GM19324 (cell line): ENCODE results near the gene DCUN1D3.
"Not testable (repeated sequence)": the region's sequence is repeated elsewhere in the genome, so short reads cannot be mapped to it uniquely, and the experiment has no call there.

ENCODE experiments used
- ATAC-seq: cut with Tn5 transposase; IDR thresholded peaks from one replicate; pipeline ENCODE4 v1.9.1; 2021; ENCODE audit warnings: mild to moderate bottlenecking, moderate library complexity; ENCODE audit not compliant: unreplicated experiment, low FRiP score

DCUN1D3 gene

GRCh38 chr16:20900299-20901067 is at the start of gene DCUN1D3, which contains the start of gene LYRM1:
DCUN1D3 (minus strand) TSS chr16:20900358; CDS start chr16:20862538, 37,820 bp downstream.
LYRM1 (plus strand) TSS chr16:20900771; CDS start chr16:20915556, 14,785 bp downstream.
- peak; percentile 80 for ATAC-seq

- ATAC-seq, result no peak
Measured at GRCh38 chr16:20949660-20950059, 49.5 kb upstream of the DCUN1D3 start.

GRCh38 chr16:20948444-20948843 is 48.3 kb upstream of the DCUN1D3 start:
- ATAC-seq, result no peak

- ATAC-seq, result no peak
Measured at GRCh38 chr16:20946015-20946629, 46.0 kb upstream of the DCUN1D3 start.

- not testable (repeated sequence) for ATAC-seq
Measured at GRCh38 chr16:20945575-20945875, 45.4 kb upstream of the DCUN1D3 start.

- no peak for ATAC-seq
Measured at GRCh38 chr16:20944861-20945574, 44.9 kb upstream of the DCUN1D3 start.

GRCh38 chr16:20942256-20942655 is 42.1 kb upstream of the DCUN1D3 start:
- no peak for ATAC-seq

GRCh38 chr16:20941636-20941926 is 41.4 kb upstream of the DCUN1D3 start:
- ATAC-seq, result no peak

- no peak for ATAC-seq
Measured at GRCh38 chr16:20940871-20941635, 40.9 kb upstream of the DCUN1D3 start.

GRCh38 chr16:20939611-20940010 is 39.5 kb upstream of the DCUN1D3 start:
- no peak for ATAC-seq

GRCh38 chr16:20938426-20938825 is 38.3 kb upstream of the DCUN1D3 start:
- no peak for ATAC-seq

- no peak for ATAC-seq
Measured at GRCh38 chr16:20937736-20938135, 37.6 kb upstream of the DCUN1D3 start.

- ATAC-seq, result no peak
Measured at GRCh38 chr16:20933589-20933988, 33.4 kb upstream of the DCUN1D3 start.

- ATAC-seq, result no peak
Measured at GRCh38 chr16:20931066-20931600, 31.0 kb upstream of the DCUN1D3 start.

GRCh38 chr16:20930365-20930690 is 30.2 kb upstream of the DCUN1D3 start:
- ATAC-seq, result no peak

GRCh38 chr16:20929676-20930364 is 29.7 kb upstream of the DCUN1D3 start:
- ATAC-seq, result not testable (repeated sequence)

- no peak for ATAC-seq
Measured at GRCh38 chr16:20928774-20929411, 28.7 kb upstream of the DCUN1D3 start.

- no peak for ATAC-seq
Measured at GRCh38 chr16:20925751-20926150, 25.6 kb upstream of the DCUN1D3 start.

- no peak for ATAC-seq
Measured at GRCh38 chr16:20923876-20924275, 23.7 kb upstream of the DCUN1D3 start.

- no peak for ATAC-seq
Measured at GRCh38 chr16:20920799-20921198, 20.6 kb upstream of the DCUN1D3 start.
